K562 (cell line): Measurements from ENCODE around the gene PRPF18. TPM values are rescaled to one million over a fixed set of nuclear protein-coding genes. Genes with fewer than 3 reads are reported as not detected.

Source experiments
- ATAC-seq: fragments of 200-7000 bp; cut with Tn5 transposase; 3 replicates; pipeline ENCODE4 v1.9.1; 2020; ENCODE audit warnings: moderate library complexity
- BruUV-seq: library from RNA; stranded (reverse); fragments of 400-500 nt; replicated peaks from 2 replicates; lab custom pipeline; 2021; lab: Mats Ljungman, UMichigan
- CTCF ChIA-PET: fragments of 300-600 bp; formaldehyde crosslinking; extraction: SDS; loops from one replicate; lab custom pipeline; 2021; ENCODE audit warnings: low intra/inter-chr PET ratio; lab: Yijun Ruan, JAX
- POLR2A ChIA-PET: fragments of 300-600, 350-650 bp; sonication (Branson Sonifier 250); formaldehyde crosslinking; extraction: SDS; loops from one replicate; lab custom pipeline; 2021; ENCODE audit warnings: antibody characterized with exemption, inconsistent platforms; lab: Yijun Ruan, JAX
- DNase-seq, 4 experiments: peaks; one replicate each; pipeline versions ENCODE4 v3.0.0 to v3.0.0-alpha.2; 2011 to 2018; ENCODE audit warnings: low spot score in 3 of 4, mixed read lengths in 3 of 4; ENCODE audit errors: extremely low read depth in 1 of 4
- FAIRE-seq: peaks from 2 replicates; lab custom pipeline; 2011; peaks lifted over from hg19 to GRCh38; lab: Jason Lieb, UNC
- H2AFZ ChIP-seq: 2 replicates; pipeline ENCODE4 v1.6.0; 2011; ENCODE audit warnings: low read depth, low read length, control low read depth, inconsistent platforms
- H3K27ac ChIP-seq: fragments of 200-600 bp; 3 replicates; pipeline ENCODE4 v1.8.0; 2011; ENCODE audit warnings: low read depth, mild to moderate bottlenecking, control low read depth, inconsistent platforms, low read length, moderate library complexity, mixed read lengths; ENCODE audit errors: extremely low read depth
- H3K27me3 ChIP-seq, 2 experiments: fragments of 300-600 bp in 1 of 2; 2 replicates in 1 of 2; 3 replicates in 1 of 2; pipeline versions ENCODE4 v1.6.0 to v1.8.0; 2011; ENCODE audit warnings: inconsistent platforms in 2 of 2, low read length in 2 of 2, mild to moderate bottlenecking in 1 of 2, mixed read lengths in 1 of 2, moderate library complexity in 1 of 2; ENCODE audit not compliant: control insufficient read depth in 2 of 2, insufficient read depth in 2 of 2
- H3K36me3 ChIP-seq: fragments of 300-600 bp; 3 replicates; pipeline ENCODE4 v1.8.0; 2011; ENCODE audit warnings: mild to moderate bottlenecking, low read length, inconsistent platforms; ENCODE audit not compliant: control insufficient read depth, insufficient read depth
- H3K4me1 ChIP-seq, 2 experiments: fragments of 200-600 bp in 1 of 2; replicated peaks in 1 of 2; 2 replicates in 1 of 2; 3 replicates in 1 of 2; pipeline versions ENCODE4 v1.5.1 to v1.8.0; 2011; ENCODE audit warnings: inconsistent platforms in 2 of 2, low read length in 2 of 2, mild to moderate bottlenecking in 1 of 2, mixed read lengths in 1 of 2, moderate library complexity in 1 of 2; ENCODE audit not compliant: control insufficient read depth in 2 of 2, insufficient read depth in 2 of 2
- H3K4me2 ChIP-seq: 2 replicates; pipeline ENCODE4 v1.6.1; 2011; ENCODE audit warnings: low read length, control low read depth, inconsistent platforms, mixed read lengths; ENCODE audit not compliant: insufficient read depth
- H3K4me3 ChIP-seq: fragments of 200-600 bp; sonication (generic), shearing (Covaris generic); 2 replicates; pipeline ENCODE4 v1.5.1; 2016; ENCODE audit warnings: control low read depth, inconsistent platforms
- H3K79me2 ChIP-seq: fragments of 200-600 bp; 3 replicates; pipeline ENCODE4 v1.8.0; 2011; ENCODE audit warnings: low read length, inconsistent platforms; ENCODE audit not compliant: control insufficient read depth, insufficient read depth
- H3K9ac ChIP-seq, 2 experiments: 2 replicates each; pipeline versions ENCODE4 v1.6.0 to v1.6.1; 2011; ENCODE audit warnings: low read depth in 2 of 2, low read length in 2 of 2, control low read depth in 1 of 2, inconsistent platforms in 1 of 2, mild to moderate bottlenecking in 1 of 2, mixed read lengths in 1 of 2; ENCODE audit not compliant: insufficient read depth in 1 of 2
- H3K9me1 ChIP-seq: one replicate; pipeline ENCODE4 v1.6.0; 2011; ENCODE audit warnings: inconsistent platforms, mild to moderate bottlenecking, low read length, moderate library complexity; ENCODE audit not compliant: control insufficient read depth, insufficient read depth
- H3K9me3 ChIP-seq: replicated peaks from 2 replicates; pipeline ENCODE4 v1.5.1; 2011; ENCODE audit warnings: low read depth, low read length, inconsistent platforms; ENCODE audit not compliant: control insufficient read depth, insufficient read depth
- H4K20me1 ChIP-seq: replicated peaks from 2 replicates; pipeline ENCODE4 v1.6.1; 2011; ENCODE audit warnings: low read length, inconsistent platforms, mixed read lengths; ENCODE audit not compliant: control insufficient read depth, insufficient read depth
- BDP1 ChIP-seq: IDR thresholded peaks from 3 replicates; pipeline ENCODE4 v1.6.1; 2011; ENCODE audit not compliant: insufficient read length, insufficient read depth
- CBX1 ChIP-seq: sonication (generic); IDR thresholded peaks from 2 replicates; pipeline ENCODE4 v1.6.1; 2016; ENCODE audit warnings: antibody characterized with exemption, low read depth, mild to moderate bottlenecking
- HNRNPL ChIP-seq: fragments of 200-400 bp; formaldehyde crosslinking; IDR thresholded peaks from 2 replicates; pipeline ENCODE4 v1.6.1; 2017; ENCODE audit warnings: low read depth, mild to moderate bottlenecking, low read length
- KDM2B ChIP-seq: fragments of 250-450 bp; sonication (Bioruptor Pico); IDR thresholded peaks from 2 replicates; pipeline ENCODE4 v1.8.0; 2021; ENCODE audit warnings: mild to moderate bottlenecking, moderate library complexity
- PTTG1 ChIP-seq: fragments of 450-650 bp; IDR thresholded peaks from 2 replicates; pipeline ENCODE4 v1.6.1; 2016; ENCODE audit warnings: low read depth, mild to moderate bottlenecking, missing genetic modification characterization, missing compliant biosample characterization
- RAD21 ChIP-seq, 2 experiments: fragments of 250-450 bp in 1 of 2; fragments of 450-650 bp in 1 of 2; sonication (Bioruptor Pico) in 1 of 2; formaldehyde crosslinking in 1 of 2; IDR thresholded peaks in 1 of 2; conservative IDR thresholded peaks in 1 of 2; 2 replicates each; pipeline versions ENCODE4 v1.4.0 to v1.8.0; 2020 to 2022; ENCODE audit warnings: mild to moderate bottlenecking in 2 of 2, moderate library complexity in 1 of 2
- SFPQ ChIP-seq: fragments of 200-400 bp; formaldehyde crosslinking; IDR thresholded peaks from 2 replicates; pipeline ENCODE4 v1.6.1; 2017; ENCODE audit warnings: mild to moderate bottlenecking, low read depth, low read length, moderate library complexity
- TBP ChIP-seq: optimal IDR thresholded peaks from 2 replicates; pipeline ENCODE3; 2011; ENCODE audit warnings: low read depth, low read length, improper control_type of control experiment
- ZNF41 ChIP-seq: fragments of 250-450 bp; sonication (Bioruptor Pico); conservative IDR thresholded peaks from 2 replicates; pipeline ENCODE4 v1.4.0; 2020; ENCODE audit warnings: mild to moderate bottlenecking
- ZNF75A ChIP-seq: fragments of 450-650 bp; formaldehyde crosslinking; IDR thresholded peaks from 2 replicates; pipeline ENCODE4 v1.4.0; 2020; ENCODE audit warnings: mild to moderate bottlenecking
- ZNF780A ChIP-seq: fragments of 250-450 bp; sonication (Bioruptor Pico); IDR thresholded peaks from 2 replicates; pipeline ENCODE4 v1.5.0; 2021; ENCODE audit warnings: mild to moderate bottlenecking
- WGBS: fragments of 100-300 bp; shearing (Covaris generic); methylation state at CpG from one replicate; pipeline ENCODE4 v1.1.6; 2016; ENCODE audit warnings: low coverage, mixed read lengths; ENCODE audit not compliant: insufficient coverage; ENCODE audit errors: missing lambda C conversion rate; 5-methylcytosine and 5-hydroxymethylcytosine counted together
- in situ Hi-C: fragments of 300-500 bp; cut with MboI; formaldehyde crosslinking; loops from 4 replicates; pipeline ENCODE4 v1.15.0; 2018; ENCODE audit warnings: inconsistent platforms, mixed read lengths
- intact Hi-C: fragments of 100-400 bp; cut with micrococcal nuclease; formaldehyde crosslinking; loops from 2 replicates; pipeline ENCODE4 v1.14.2; 2022
- polyA plus RNA-seq, 8 experiments: library from polyadenylated mRNA; depleted of rRNA in 4 of 8; stranded (reverse) in 5 of 8; unstranded in 3 of 8; fragments of >200 nt; fragmentation: Nextera tagmentation in 2 of 8; fragmentation: Illumina TruSeq in 1 of 8; extraction: Ambion mirVana in 2 of 8; extraction: Trizol in 1 of 8; gene quantifications; 2 replicates each; pipeline versions ENCODE4 v1.2.1 to v1.2.3, GENCODE V29; 2011 to 2014; ENCODE audit warnings: inconsistent platforms in 1 of 8, missing spikeins in 1 of 8
- total RNA-seq, 7 experiments: library from RNA; depleted of rRNA in 6 of 7; stranded (reverse); fragments of >200 nt in 6 of 7; fragmentation: Illumina TruSeq in 2 of 7; extraction: Trizol in 2 of 7; gene quantifications; 2 replicates each; pipeline versions ENCODE4 v1.2.1 to v1.2.3, GENCODE V29; 2011 to 2021; ENCODE audit warnings: low replicate concordance in 1 of 7
- TF ChIP-seq, protein P1 (sequence below): fragments of 450-650 bp; formaldehyde crosslinking; IDR thresholded peaks from 2 replicates; pipeline ENCODE4 v1.4.0; 2020; ENCODE audit warnings: mild to moderate bottlenecking, moderate library complexity

The PRPF18 gene
- total and polyA plus RNA-seq, 9 of the 15 experiments (the other 6 are each of a cell fraction or from before 2014, with no cell fraction given) = 14.0 to 30.6 (median 23.1) TPM

GRCh38 chr10:13559124-13559700 lies 27.6 kb upstream of the PRPF18 start:
- BruUV-seq = no TSS peak
- Histone ChIP-seq H3K4me2 (no peak overlapping the region), H3K27ac (no peak overlapping the region), H3K4me3 (no peak overlapping the region), H3K79me2 (no peaks in the 10 kb centered on the region), H3K9me3 (no peaks in the 10 kb centered on the region; the same call in 1 of the 2 replicates), H3K9ac (no peak overlapping the region), H3K4me1 (no peaks in the 10 kb centered on the region), H3K9me1 (no peaks in the 10 kb centered on the region), H3K36me3 (no peaks in the 10 kb centered on the region), H3K27me3 (peaks cover 0 to 11% of the 10 kb centered on the region in 2 experiments; a peak in 3 of 5 replicates), H2AFZ (no peak overlapping the region), H4K20me1 (no peaks in the 10 kb centered on the region)
- DNase-seq = no peak
- intact Hi-C loops (no loop called here), in situ Hi-C loops (no loop called here)
- ChIA-PET POLR2A (interaction anchor here (1.1 kb wide), 1 partner anchor 12 kb away, joined by 3 read pairs; no protein-coding TSS in a partner anchor), CTCF (no interaction called here)
- 0% methylated on average over 2 of the region's 2 CpGs for WGBS
- no peak for FAIRE-seq
- no peak for ATAC-seq
- TF ChIP-seq TBP (no peak), ZNF41 (CRISPR knock-in tag) (no peak), ZNF75A (CRISPR knock-in tag) (no peak), HNRNPL (no peak), ZNF780A (no peak), SFPQ (no peak), PTTG1 (no peak), CBX1 (no peak), BDP1 (no peak), RAD21 (CRISPR knock-in tag; conservative IDR thresholded peaks at IDR 0.05 in 1 of 2, IDR thresholded peaks at IDR 0.05 in 1 of 2) (no peak), KDM2B (CRISPR knock-in tag) (no peak)
- TF ChIP-seq, protein P1, sequence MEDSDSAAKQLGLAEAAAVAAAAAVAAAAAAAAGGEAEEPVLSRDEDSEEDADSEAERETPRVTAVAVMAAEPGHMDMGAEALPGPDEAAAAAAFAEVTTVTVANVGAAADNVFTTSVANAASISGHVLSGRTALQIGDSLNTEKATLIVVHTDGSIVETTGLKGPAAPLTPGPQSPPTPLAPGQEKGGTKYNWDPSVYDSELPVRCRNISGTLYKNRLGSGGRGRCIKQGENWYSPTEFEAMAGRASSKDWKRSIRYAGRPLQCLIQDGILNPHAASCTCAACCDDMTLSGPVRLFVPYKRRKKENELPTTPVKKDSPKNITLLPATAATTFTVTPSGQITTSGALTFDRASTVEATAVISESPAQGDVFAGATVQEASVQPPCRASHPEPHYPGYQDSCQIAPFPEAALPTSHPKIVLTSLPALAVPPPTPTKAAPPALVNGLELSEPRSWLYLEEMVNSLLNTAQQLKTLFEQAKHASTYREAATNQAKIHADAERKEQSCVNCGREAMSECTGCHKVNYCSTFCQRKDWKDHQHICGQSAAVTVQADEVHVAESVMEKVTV (CRISPR knock-in tag) = no peak
